Renal cortex interstitium (tissue), 11 donors: Measurements from ENCODE around the gene LARGE1. TPM values are rescaled to one million over a fixed set of nuclear protein-coding genes. Genes with fewer than 3 reads are reported as not detected.

ENCODE experiments used
- DNase-seq, 11 donors: peaks; one replicate each; pipeline ENCODE4 v3.0.0-alpha.2; 2013; ENCODE audit warnings: low read depth in 9 of 11, low spot score in 4 of 11; ENCODE audit errors: extremely low read depth in 1 of 11
- polyA plus RNA-seq, 3 donors: library from polyadenylated mRNA; unstranded; fragments of 120-200 nt; gene quantifications; one replicate each; pipeline ENCODE4 v1.2.1, GENCODE V29; 2013; ENCODE audit not compliant: insufficient read length in 3 of 3

LARGE1 gene
- polyA plus RNA-seq, 3 donors: 24.6 to 27.8 (median 27.1) TPM

- no peak for DNase-seq
These were observed 381.9 kb downstream of the LARGE1 start for GRCh38 chr22:33538277-33538885.

- DNase-seq: no peak
These were observed 383.2 kb downstream of the LARGE1 start for GRCh38 chr22:33537059-33537458.

- no peak for DNase-seq
These were observed 384.1 kb downstream of the LARGE1 start for GRCh38 chr22:33535937-33536875.

DNA sequence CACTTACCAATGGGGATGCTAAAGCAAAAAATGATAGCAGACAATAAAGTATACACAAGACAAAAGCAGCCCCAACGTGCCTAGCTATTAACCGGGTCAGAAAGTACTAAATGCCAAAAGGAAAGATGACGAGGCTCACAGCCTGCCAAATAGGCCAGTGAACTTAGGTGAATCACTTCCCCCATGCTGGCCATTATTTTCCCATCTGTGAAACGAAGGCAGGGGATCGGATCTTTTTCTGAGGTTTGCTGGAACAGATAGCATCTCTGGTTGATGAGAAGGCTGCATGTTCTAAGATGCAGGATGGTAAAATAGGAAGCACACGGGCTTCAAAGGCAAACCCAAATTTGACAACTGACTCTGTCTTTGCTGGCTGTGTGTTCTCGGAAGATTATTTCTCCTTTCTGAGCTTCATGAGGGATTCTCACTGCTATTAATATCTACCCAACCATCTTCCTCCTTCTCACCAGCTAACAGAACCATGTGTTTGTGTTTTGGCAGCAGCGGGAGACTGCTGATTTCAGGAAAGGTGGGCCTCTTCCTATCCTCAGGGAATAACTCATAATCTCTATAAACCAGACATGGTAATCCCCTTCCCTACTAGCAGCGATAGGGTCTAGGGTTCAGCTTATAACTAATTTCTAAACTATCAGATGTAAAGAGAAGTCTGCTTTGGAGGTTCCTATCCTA, 390.7 kb downstream of the LARGE1 start:
- no peak for DNase-seq

DNA sequence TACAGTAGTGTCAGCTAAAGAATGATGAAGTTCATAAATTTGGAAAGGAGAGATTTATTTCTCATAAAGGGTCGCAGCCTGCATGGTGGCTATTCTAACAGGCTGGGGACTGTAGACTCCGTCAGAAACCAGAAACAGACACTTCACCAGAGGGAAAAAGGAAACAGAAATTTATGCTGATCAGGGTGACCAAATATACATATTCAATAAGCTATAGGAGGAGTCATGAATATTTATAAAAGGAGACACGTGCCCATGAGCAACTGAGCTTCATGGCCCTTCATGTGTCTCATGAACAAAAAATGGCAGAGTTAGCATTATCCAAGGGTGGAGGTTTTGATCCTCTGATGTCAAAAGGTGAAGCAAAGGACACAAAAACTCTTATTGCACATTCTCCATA, 392.1 kb downstream of the LARGE1 start:
- no peak for DNase-seq

GRCh38 chr22:33526434-33527107, 393.7 kb downstream of the LARGE1 start:
- DNase-seq: no peak

GRCh38 chr22:33524511-33525260, 395.6 kb downstream of the LARGE1 start:
- DNase-seq: no peak

GRCh38 chr22:33521879-33522665, 398.2 kb downstream of the LARGE1 start:
- no peak for DNase-seq

- DNase-seq: no peak
These were observed 399.1 kb downstream of the LARGE1 start for GRCh38 chr22:33520904-33521780.

- DNase-seq: no peak
These were observed 400.0 kb downstream of the LARGE1 start for GRCh38 chr22:33519974-33520903.

DNA sequence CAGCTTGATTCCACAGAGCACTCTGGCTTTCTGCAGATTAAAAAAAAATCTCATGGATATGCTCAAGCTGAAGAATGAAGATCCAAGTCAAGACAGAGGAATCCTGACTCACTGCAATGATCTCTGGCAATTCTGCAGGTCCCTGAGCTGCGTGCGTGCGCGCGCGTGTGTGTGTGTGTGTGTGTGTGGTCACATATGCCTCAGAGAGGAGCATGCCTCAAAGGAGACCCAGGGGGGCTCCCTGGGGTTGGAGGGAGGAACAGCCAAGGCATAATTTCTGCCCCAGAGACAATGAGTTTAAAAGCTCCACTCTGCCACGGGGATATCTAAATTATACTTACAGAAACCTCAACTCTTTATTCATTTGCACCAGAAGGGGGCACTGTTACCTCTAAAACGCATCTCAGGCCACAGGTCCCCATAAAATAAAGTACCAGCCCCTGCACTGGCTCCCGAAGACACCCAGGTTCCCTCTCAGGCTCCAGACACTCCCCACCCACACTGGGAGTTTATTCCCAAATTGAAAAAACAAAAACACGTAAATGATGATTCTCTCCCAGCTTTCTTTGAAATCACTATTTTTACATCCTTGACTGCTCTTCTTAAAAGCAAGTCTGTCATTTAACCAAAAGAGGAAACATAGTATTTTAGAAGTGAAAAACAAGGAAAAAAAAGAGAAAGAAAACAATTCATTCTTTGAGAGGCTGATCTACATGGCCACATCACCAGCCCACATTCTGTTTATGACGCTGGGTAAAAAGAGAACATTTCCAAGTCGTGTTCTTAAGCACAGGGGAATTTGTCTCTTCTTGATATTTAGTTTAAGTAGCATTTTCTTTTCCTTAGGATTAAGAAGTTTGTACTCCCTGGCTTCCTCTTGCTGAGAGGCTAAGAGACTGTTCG, 401.0 kb downstream of the LARGE1 start:
- peak; percentile 59 to 78 (median 70) for DNase-seq

- no peak for DNase-seq
These were observed 401.9 kb downstream of the LARGE1 start for GRCh38 chr22:33518405-33518804.

- no peak for DNase-seq
These were observed 404.5 kb downstream of the LARGE1 start for GRCh38 chr22:33515795-33516194.

DNA sequence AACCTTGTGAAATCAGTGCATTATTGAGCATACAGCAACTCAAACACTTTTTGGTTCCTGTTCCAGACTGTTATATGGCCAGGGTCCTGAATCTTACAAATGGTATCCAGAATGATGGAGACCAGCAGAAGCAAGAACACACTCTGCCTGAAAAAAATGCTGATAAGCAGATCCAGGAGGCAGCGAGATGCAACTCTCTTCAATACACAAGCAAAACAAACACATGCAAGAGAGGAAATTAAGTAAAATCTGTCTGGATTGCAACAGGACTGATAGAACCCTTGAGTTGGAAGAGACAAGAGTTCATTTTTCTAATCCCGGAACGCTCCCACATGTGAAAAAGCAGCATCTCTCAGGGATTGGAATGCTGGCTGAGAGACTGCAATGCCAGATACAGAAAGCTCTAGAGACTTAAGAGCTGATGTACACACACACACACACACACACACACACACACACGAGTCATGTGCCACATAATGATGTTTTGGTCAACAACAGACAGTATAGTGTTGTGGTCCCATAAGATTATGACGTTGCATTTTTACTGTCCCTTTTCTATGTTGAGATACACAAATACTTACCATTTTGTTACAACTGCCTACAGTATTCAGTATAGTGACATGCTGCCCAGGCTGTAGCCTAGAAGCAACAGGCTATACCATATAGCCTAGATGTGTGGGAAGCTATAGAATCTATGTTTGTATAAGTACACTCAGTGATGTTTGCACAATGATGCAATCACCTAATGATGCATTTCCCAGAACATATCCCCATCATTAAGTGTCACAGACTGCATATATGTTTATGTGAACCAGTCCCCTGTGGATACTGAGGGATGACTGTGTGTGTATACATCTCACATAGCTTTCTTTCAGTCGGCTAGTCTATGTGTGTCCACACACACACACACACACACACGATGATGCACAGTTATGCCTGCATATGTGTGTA, 406.6 kb downstream of the LARGE1 start:
- DNase-seq: no peak
